GM10847 (cell line): ENCODE data around the gene GPR15.

Experiments
- POLR2A ChIP-seq: IDR thresholded peaks from 2 replicates; pipeline ENCODE4 v1.6.1; 2011; ENCODE audit not compliant: insufficient read length; ENCODE audit errors: extremely low read depth

Gene GPR15

GRCh38 chr3:98561727-98562521 is 30.1 kb downstream of the GPR15 start:
- no peak for TF ChIP-seq POLR2A

GRCh38 chr3:98563661-98564281 is 32.0 kb downstream of the GPR15 start:
- TF ChIP-seq POLR2A: no peak

- no peak for TF ChIP-seq POLR2A
Measured at GRCh38 chr3:98564282-98565005, 32.7 kb downstream of the GPR15 start.

GRCh38 chr3:98565237-98565643 is 33.5 kb downstream of the GPR15 start:
- TF ChIP-seq POLR2A: no peak

- TF ChIP-seq POLR2A: no peak
Measured at GRCh38 chr3:98565843-98566242, 34.1 kb downstream of the GPR15 start.

GRCh38 chr3:98567666-98568270 is 36.0 kb downstream of the GPR15 start:
- no peak for TF ChIP-seq POLR2A

GRCh38 chr3:98568402-98568801 is 36.6 kb downstream of the GPR15 start:
- no peak for TF ChIP-seq POLR2A

- TF ChIP-seq POLR2A: no peak
Measured at GRCh38 chr3:98573181-98573728, 41.5 kb downstream of the GPR15 start.

GRCh38 chr3:98574132-98574531 is 42.4 kb downstream of the GPR15 start:
- TF ChIP-seq POLR2A: no peak

- no peak for TF ChIP-seq POLR2A
Measured at GRCh38 chr3:98577178-98577895, 45.6 kb downstream of the GPR15 start.

- TF ChIP-seq POLR2A: no peak
Measured at GRCh38 chr3:98580401-98581386, 48.9 kb downstream of the GPR15 start.

GRCh38 chr3:98581474-98581873 is 49.7 kb downstream of the GPR15 start:
- no peak for TF ChIP-seq POLR2A

GRCh38 chr3:98582042-98582441 is 50.3 kb downstream of the GPR15 start:
- no peak for TF ChIP-seq POLR2A
